Tibial nerve (tissue), 4 donors: ENCODE measurements around the gene ZBTB7C. TPM values are rescaled to one million over a fixed set of nuclear protein-coding genes. Genes with fewer than 3 reads are reported as not detected.

Experiments
- DNase-seq, 2 donors: peaks; one replicate each; pipeline ENCODE4 v3.0.0-alpha.2; 2019; ENCODE audit warnings: low spot score in 2 of 2
- H3K27ac ChIP-seq, 4 donors: fragments of 200-600 bp; sonication (generic) in 3 of 4; one replicate each; pipeline ENCODE4 v1.5.1; 2017 to 2019; ENCODE audit warnings: mild to moderate bottlenecking in 1 of 4
- H3K27me3 ChIP-seq, 2 donors: fragments of 200-600 bp; sonication (generic) in 1 of 2; one replicate each; pipeline versions ENCODE4 v1.5.1 to v1.6.0; 2017 to 2019
- H3K36me3 ChIP-seq, 3 donors: fragments of 200-600 bp; sonication (generic); one replicate each; pipeline ENCODE4 v1.5.1; 2018 to 2019
- H3K4me1 ChIP-seq, 4 donors: fragments of 200-600 bp; sonication (generic) in 3 of 4; one replicate each; pipeline ENCODE4 v1.5.1; 2017 to 2019
- H3K4me3 ChIP-seq, 4 donors: fragments of 200-600 bp; sonication (generic) in 3 of 4; one replicate each; pipeline ENCODE4 v1.5.1; 2017 to 2019; ENCODE audit warnings: mild to moderate bottlenecking in 1 of 4, moderate library complexity in 1 of 4
- H3K9me3 ChIP-seq, 4 donors: fragments of 200-600 bp; sonication (generic) in 3 of 4; one replicate each; pipeline ENCODE4 v1.5.1; 2017 to 2019
- EP300 ChIP-seq, 2 donors: sonication (generic); formaldehyde crosslinking; IDR thresholded peaks; one replicate each; pipeline ENCODE4 v1.6.1; 2017; ENCODE audit warnings: antibody characterized with exemption in 2 of 2, mild to moderate bottlenecking in 1 of 2
- POLR2A ChIP-seq, 2 donors: fragments of 450-650 bp; IDR thresholded peaks; one replicate each; pipeline ENCODE4 v1.6.1; 2017; ENCODE audit warnings: antibody characterized with exemption in 2 of 2, mild to moderate bottlenecking in 2 of 2, moderate library complexity in 2 of 2
- WGBS, 2 donors: methylation state at CpG; one replicate each; pipeline ENCODE4 v1.1.5; 2018; 5-methylcytosine and 5-hydroxymethylcytosine counted together
- total RNA-seq, 4 donors: library from RNA; depleted of rRNA; stranded (reverse); fragments of >200 nt; gene quantifications; one replicate each; pipeline ENCODE4 v1.1.0, GENCODE V29; 2016
- TF ChIP-seq, protein P1 (sequence below), 5 experiments: fragments of 200-600 bp in 3 of 5; fragments of 450-650 bp in 2 of 5; sonication (generic) in 3 of 5; IDR thresholded peaks; one replicate each; pipeline ENCODE4 v1.5.1; 2016 to 2019; ENCODE audit warnings: antibody characterized with exemption in 5 of 5, mild to moderate bottlenecking in 3 of 5, moderate library complexity in 2 of 5

The ZBTB7C gene
- total RNA-seq, 4 donors from 2014 or later: 24.6 to 95.0 (median 75.3) TPM

DNA sequence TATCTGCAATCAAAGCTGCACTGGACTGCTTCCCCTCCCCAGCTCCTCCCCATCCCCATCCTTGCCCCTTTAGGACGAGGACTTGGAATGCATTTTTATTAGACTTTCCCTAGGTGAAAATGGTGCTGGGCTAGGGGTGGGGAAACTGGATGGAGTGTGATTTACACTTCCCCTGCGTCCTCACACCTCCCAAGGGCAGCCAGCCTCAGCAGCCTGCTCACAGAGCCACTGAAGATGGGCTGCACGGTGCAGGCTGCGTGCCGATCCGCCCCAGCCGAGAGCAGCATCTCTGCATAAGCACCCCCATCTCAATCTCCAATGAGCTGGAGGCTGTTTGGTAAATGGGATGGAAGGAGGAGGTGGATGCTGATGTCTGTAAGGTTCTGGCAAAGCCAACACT lies 87.6 kb downstream of the ZBTB7C start:
- TF ChIP-seq POLR2A (IDR thresholded peaks at IDR 0.05): no peak
- TF ChIP-seq, protein P1, sequence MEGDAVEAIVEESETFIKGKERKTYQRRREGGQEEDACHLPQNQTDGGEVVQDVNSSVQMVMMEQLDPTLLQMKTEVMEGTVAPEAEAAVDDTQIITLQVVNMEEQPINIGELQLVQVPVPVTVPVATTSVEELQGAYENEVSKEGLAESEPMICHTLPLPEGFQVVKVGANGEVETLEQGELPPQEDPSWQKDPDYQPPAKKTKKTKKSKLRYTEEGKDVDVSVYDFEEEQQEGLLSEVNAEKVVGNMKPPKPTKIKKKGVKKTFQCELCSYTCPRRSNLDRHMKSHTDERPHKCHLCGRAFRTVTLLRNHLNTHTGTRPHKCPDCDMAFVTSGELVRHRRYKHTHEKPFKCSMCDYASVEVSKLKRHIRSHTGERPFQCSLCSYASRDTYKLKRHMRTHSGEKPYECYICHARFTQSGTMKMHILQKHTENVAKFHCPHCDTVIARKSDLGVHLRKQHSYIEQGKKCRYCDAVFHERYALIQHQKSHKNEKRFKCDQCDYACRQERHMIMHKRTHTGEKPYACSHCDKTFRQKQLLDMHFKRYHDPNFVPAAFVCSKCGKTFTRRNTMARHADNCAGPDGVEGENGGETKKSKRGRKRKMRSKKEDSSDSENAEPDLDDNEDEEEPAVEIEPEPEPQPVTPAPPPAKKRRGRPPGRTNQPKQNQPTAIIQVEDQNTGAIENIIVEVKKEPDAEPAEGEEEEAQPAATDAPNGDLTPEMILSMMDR (IDR thresholded peaks at IDR 0.05): no peak
- TF ChIP-seq EP300 (IDR thresholded peaks at IDR 0.05): no peak
- no peak overlapping the region for H3K4me3 ChIP-seq
- H3K27me3 ChIP-seq: no peaks in the 10 kb centered on the region
- no peaks in the 10 kb centered on the region for H3K9me3 ChIP-seq
- no peak overlapping the region for H3K27ac ChIP-seq
- H3K4me1 ChIP-seq: peaks cover 0 to 28% (median 4%) of the 10 kb centered on the region in 4 donors
- WGBS, 2 donors: 81 to 87% methylated on average over 7 of the region's 7 CpGs
- H3K36me3 ChIP-seq: no peaks in the 10 kb centered on the region
- no peak for DNase-seq

DNA sequence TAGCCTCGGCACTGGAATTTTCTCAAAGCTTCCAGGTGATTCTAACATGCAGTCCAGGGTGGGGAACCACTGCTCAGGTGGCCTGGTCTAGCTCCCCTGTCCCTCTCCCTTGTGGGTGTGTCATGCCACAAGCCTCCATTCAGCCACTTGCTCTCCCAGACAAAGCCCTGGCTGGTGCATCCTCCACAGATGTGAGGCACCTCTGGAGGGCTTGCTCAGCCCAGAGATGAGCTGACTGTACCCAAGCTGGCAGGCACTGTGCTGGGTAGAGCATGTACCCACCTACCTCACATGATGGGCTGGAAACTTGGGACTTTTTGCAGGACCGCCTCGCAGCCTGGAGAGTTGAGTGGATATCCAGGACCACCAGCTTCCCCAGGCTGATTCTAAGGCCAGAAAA lies 88.1 kb downstream of the ZBTB7C start:
- peaks cover 0 to 28% (median 4%) of the 10 kb centered on the region in 4 donors for H3K4me1 ChIP-seq
- TF ChIP-seq POLR2A (IDR thresholded peaks at IDR 0.05): no peak
- TF ChIP-seq EP300 (IDR thresholded peaks at IDR 0.05): no peak
- TF ChIP-seq, protein P1 (IDR thresholded peaks at IDR 0.05): no peak
- WGBS, 2 donors: 86 to 93% methylated on average over 3 of the region's 3 CpGs
- no peak overlapping the region for H3K4me3 ChIP-seq
- DNase-seq: no peak
- H3K27ac ChIP-seq: no peak overlapping the region
- H3K9me3 ChIP-seq: no peaks in the 10 kb centered on the region
- no peaks in the 10 kb centered on the region for H3K27me3 ChIP-seq
- H3K36me3 ChIP-seq: no peaks in the 10 kb centered on the region

- TF ChIP-seq POLR2A (IDR thresholded peaks at IDR 0.05) (no peak), EP300 (IDR thresholded peaks at IDR 0.05) (no peak)
- TF ChIP-seq, protein P1 (IDR thresholded peaks at IDR 0.05): no peak
- Histone ChIP-seq H3K4me3 (no peak overlapping the region), H3K9me3 (no peaks in the 10 kb centered on the region), H3K36me3 (no peaks in the 10 kb centered on the region), H3K27ac (no peak overlapping the region), H3K27me3 (no peaks in the 10 kb centered on the region), H3K4me1 (peaks cover 0 to 28% (median 4%) of the 10 kb centered on the region in 4 donors)
- WGBS, 2 donors: 67 to 68% methylated on average over 4 of the region's 4 CpGs
- no peak for DNase-seq
These were observed 88.6 kb downstream of the ZBTB7C start for GRCh38 chr18:48320639-48320945.

GRCh38 chr18:48319801-48320638 lies 89.2 kb downstream of the ZBTB7C start:
- Histone ChIP-seq H3K4me1 (peaks cover 0 to 28% (median 4%) of the 10 kb centered on the region in 4 donors), H3K4me3 (no peak overlapping the region), H3K9me3 (no peaks in the 10 kb centered on the region), H3K27me3 (no peaks in the 10 kb centered on the region), H3K27ac (peak overlapping the region in 1 of 4 donors; percentile 23), H3K36me3 (no peaks in the 10 kb centered on the region)
- TF ChIP-seq POLR2A (IDR thresholded peaks at IDR 0.05) (no peak), EP300 (IDR thresholded peaks at IDR 0.05) (no peak)
- TF ChIP-seq, protein P1 (IDR thresholded peaks at IDR 0.05): no peak
- no peak for DNase-seq
- WGBS, 2 donors: 64 to 69% methylated on average over 10 of the region's 10 CpGs

DNA sequence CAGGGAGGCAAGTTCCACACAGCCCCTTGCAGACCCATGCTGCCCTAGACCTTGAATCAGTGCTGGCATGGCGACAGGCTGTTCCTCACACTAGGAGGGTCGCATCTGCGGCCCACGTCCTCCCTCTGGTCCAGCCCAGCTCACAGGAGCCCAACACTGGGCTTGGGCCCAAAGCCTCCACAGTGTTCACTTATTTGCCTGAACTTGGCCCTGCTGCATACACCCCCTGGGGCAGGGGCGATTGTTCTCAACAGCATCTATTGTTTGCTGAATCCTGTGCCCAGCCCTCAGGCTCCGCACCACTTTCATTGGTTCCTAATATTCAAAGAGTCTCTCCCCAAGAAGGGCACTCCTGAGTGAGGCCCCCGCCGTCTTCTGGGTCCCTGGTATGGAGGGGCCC lies 90.7 kb downstream of the ZBTB7C start:
- Histone ChIP-seq H3K9me3 (no peaks in the 10 kb centered on the region), H3K4me3 (no peak overlapping the region), H3K27me3 (no peaks in the 10 kb centered on the region), H3K36me3 (no peaks in the 10 kb centered on the region), H3K27ac (peak overlapping the region in 1 of 4 donors; percentile 15), H3K4me1 (peaks cover 0 to 28% (median 4%) of the 10 kb centered on the region in 4 donors)
- TF ChIP-seq, protein P1 (IDR thresholded peaks at IDR 0.05): no peak
- TF ChIP-seq POLR2A (IDR thresholded peaks at IDR 0.05) (no peak), EP300 (IDR thresholded peaks at IDR 0.05) (no peak)
- WGBS, 2 donors: 80 to 83% methylated on average over 8 of the region's 8 CpGs
- no peak for DNase-seq
